PC-3 (cell line): Measurements from ENCODE around the gene DPH2.

Source experiments
- CTCF ChIP-seq: fragments of 300-600 bp; sonication (generic); conservative IDR thresholded peaks from 2 replicates; pipeline ENCODE4 v1.5.1; 2017; ENCODE audit warnings: antibody characterized with exemption, low read depth, mild to moderate bottlenecking, low read length
- EZH2 ChIP-seq: fragments of 300-600 bp; sonication (generic); IDR thresholded peaks from one replicate; pipeline ENCODE4 v1.6.1; 2017; ENCODE audit warnings: antibody characterized with exemption, mild to moderate bottlenecking, low read length; ENCODE audit not compliant: unreplicated experiment
- EZH2phosphoT487 ChIP-seq: fragments of 300-600 bp; sonication (generic); IDR thresholded peaks from 2 replicates; pipeline ENCODE4 v1.6.1; 2018; ENCODE audit warnings: mild to moderate bottlenecking, antibody characterized with exemption, low read length, borderline replicate concordance

GRCh38 chr1:43983253-43983899 is 13.6 kb downstream of the DPH2 start:
- TF ChIP-seq CTCF (no peak), EZH2 (no peak), EZH2phosphoT487 (no peak)
